Keratinocyte (primary cell): ENCODE data around the gene AGPAT3. TPM values are rescaled to one million over a fixed set of nuclear protein-coding genes. Genes with fewer than 3 reads are reported as not detected.

Experiments used
- DNase-seq: peaks from one replicate; pipeline ENCODE4 v3.0.0-alpha.2; 2011; ENCODE audit warnings: low read depth, missing footprints, low spot score
- FAIRE-seq: peaks from 2 replicates; lab custom pipeline; 2011; peaks lifted over from hg19 to GRCh38; lab: Jason Lieb, UNC
- H2AFZ ChIP-seq: 2 replicates; pipeline ENCODE4 v1.6.0; 2012; ENCODE audit warnings: low read length, control low read depth, inconsistent platforms; ENCODE audit not compliant: control insufficient read depth
- H3K27ac ChIP-seq: 2 replicates; pipeline ENCODE4 v1.5.1; 2011; ENCODE audit warnings: low read length; ENCODE audit not compliant: control insufficient read depth, insufficient read depth
- H3K27me3 ChIP-seq: 3 replicates; pipeline ENCODE4 v1.6.0; 2011; ENCODE audit warnings: low read length; ENCODE audit not compliant: control insufficient read depth, insufficient read depth; ENCODE audit errors: extremely low read depth
- H3K36me3 ChIP-seq, 2 experiments: 2 replicates in 1 of 2; 3 replicates in 1 of 2; pipeline ENCODE4 v1.5.1; 2011; ENCODE audit warnings: low read length in 2 of 2, mild to moderate bottlenecking in 1 of 2; ENCODE audit not compliant: control insufficient read depth in 2 of 2, insufficient read depth in 2 of 2; ENCODE audit errors: extremely low read depth in 1 of 2
- H3K4me1 ChIP-seq: 3 replicates; pipeline ENCODE4 v1.5.1; 2011; ENCODE audit warnings: low read length; ENCODE audit not compliant: control insufficient read depth, insufficient read depth; ENCODE audit errors: extremely low read depth
- H3K4me2 ChIP-seq: 3 replicates; pipeline ENCODE4 v1.6.0; 2011; ENCODE audit warnings: low read depth, low read length; ENCODE audit not compliant: control insufficient read depth, insufficient read depth; ENCODE audit errors: extremely low read depth
- H3K4me3 ChIP-seq, 3 experiments: fragments of 200-600 bp in 1 of 3; sonication (generic) in 1 of 3; 2 replicates in 2 of 3; 3 replicates in 1 of 3; pipeline ENCODE4 v1.5.1; 2011 to 2016; ENCODE audit warnings: low read length in 3 of 3, mild to moderate bottlenecking in 3 of 3, control low read depth in 2 of 3, inconsistent platforms in 1 of 3, low read depth in 1 of 3, mixed read lengths in 1 of 3, mixed run types in 1 of 3, moderate library complexity in 1 of 3; ENCODE audit not compliant: control insufficient read depth in 2 of 3, insufficient read depth in 2 of 3; ENCODE audit errors: extremely low read depth in 1 of 3
- H3K79me2 ChIP-seq: 2 replicates; pipeline ENCODE4 v1.6.0; 2012; ENCODE audit warnings: low read length; ENCODE audit not compliant: control insufficient read depth, insufficient read depth
- H3K9ac ChIP-seq: 3 replicates; pipeline ENCODE4 v1.6.0; 2011; ENCODE audit warnings: low read length; ENCODE audit not compliant: control insufficient read depth, insufficient read depth; ENCODE audit errors: extremely low read depth
- H3K9me1 ChIP-seq: 3 replicates; pipeline ENCODE4 v1.6.0; 2011; ENCODE audit warnings: low read length; ENCODE audit not compliant: control insufficient read depth, insufficient read depth; ENCODE audit errors: extremely low read depth
- H3K9me3 ChIP-seq: 2 replicates; pipeline ENCODE4 v1.5.1; 2012; ENCODE audit warnings: low read depth, low read length; ENCODE audit not compliant: control insufficient read depth
- H4K20me1 ChIP-seq: 3 replicates; pipeline ENCODE4 v1.6.0; 2011; ENCODE audit warnings: low read length; ENCODE audit not compliant: control insufficient read depth, insufficient read depth; ENCODE audit errors: extremely low read depth
- CTCF ChIP-seq, 3 experiments: IDR thresholded peaks in 1 of 3; conservative IDR thresholded peaks in 1 of 3; optimal IDR thresholded peaks in 1 of 3; 2 replicates in 2 of 3; 3 replicates in 1 of 3; pipeline versions ENCODE3 to v1.5.1; 2011; ENCODE audit warnings: low read length in 3 of 3, mild to moderate bottlenecking in 3 of 3, moderate library complexity in 2 of 3, control low read depth in 1 of 3, inconsistent platforms in 1 of 3; ENCODE audit not compliant: insufficient read depth in 2 of 3; ENCODE audit errors: extremely low read depth in 1 of 3
- EZH2 ChIP-seq: IDR thresholded peaks from one replicate; pipeline ENCODE4 v1.6.1; 2012; ENCODE audit warnings: inconsistent platforms, mild to moderate bottlenecking, low read length, moderate library complexity
- dilution Hi-C: fragments of 300-500 bp; cut with MboI; formaldehyde crosslinking; loops from one replicate; pipeline ENCODE4 v1.7.0; 2020; ENCODE audit warnings: low sequenced_read_pairs; ENCODE audit not compliant: extremely low pct_ligation_motif_present
- polyA plus RNA-seq, 5 experiments: library from polyadenylated mRNA; depleted of rRNA in 3 of 5; stranded (reverse) in 3 of 5; stranded (forward) in 1 of 5; unstranded in 1 of 5; fragments of >200 nt; gene quantifications; 1 replicate in 1 of 5; 2 replicates in 3 of 5; 3 replicates in 1 of 5; pipeline versions ENCODE4 v1.2.1 to v1.2.3, GENCODE V29; 2011 to 2012; ENCODE audit warnings: missing spikeins in 2 of 5, low read depth in 1 of 5, low replicate concordance in 1 of 5

AGPAT3 gene
- polyA plus RNA-seq, 1 donor (not counting 4 experiments of a cell fraction or from before 2014, with no cell fraction given) = 21.7 TPM

GRCh38 chr21:43846430-43846829 is 18.6 kb upstream of the AGPAT3 start:
- H3K27me3 ChIP-seq = peaks cover 5% of the 10 kb centered on the region
- FAIRE-seq (no peak), DNase-seq (no peak)
- no peak overlapping the region for H3K9ac ChIP-seq
- TF ChIP-seq CTCF (optimal IDR thresholded peaks at IDR 0.05 in 1 of 3, IDR thresholded peaks at IDR 0.05 in 1 of 3, conservative IDR thresholded peaks at IDR 0.05 in 1 of 3; ENCODE audit: extremely low read depth in 1 of 3, insufficient read depth in 2 of 3, low read length in 3 of 3) = no peak
- no peak for TF ChIP-seq EZH2
- no peak overlapping the region for H3K27ac ChIP-seq
- H3K36me3 ChIP-seq = no peaks in the 10 kb centered on the region
- no peaks in the 10 kb centered on the region for H3K9me3 ChIP-seq
- H3K4me1 ChIP-seq = no peaks in the 10 kb centered on the region
- H4K20me1 ChIP-seq = no peaks in the 10 kb centered on the region
- H3K4me3 ChIP-seq = no peak overlapping the region
- no peak overlapping the region for H3K4me2 ChIP-seq
- H3K79me2 ChIP-seq = no peaks in the 10 kb centered on the region
- dilution Hi-C loops = no loop called here
- H2AFZ ChIP-seq = no peak overlapping the region
- no peaks in the 10 kb centered on the region for H3K9me1 ChIP-seq

GRCh38 chr21:43847301-43847700 is 17.7 kb upstream of the AGPAT3 start:
- Histone ChIP-seq H3K27me3 (peaks cover 7% of the 10 kb centered on the region), H3K79me2 (no peaks in the 10 kb centered on the region), H3K4me1 (no peaks in the 10 kb centered on the region), H3K9me1 (no peaks in the 10 kb centered on the region), H3K4me2 (no peak overlapping the region), H3K36me3 (no peaks in the 10 kb centered on the region), H3K4me3 (no peak overlapping the region), H3K9me3 (no peaks in the 10 kb centered on the region), H4K20me1 (no peaks in the 10 kb centered on the region), H3K9ac (no peak overlapping the region), H3K27ac (no peak overlapping the region), H2AFZ (no peak overlapping the region)
- dilution Hi-C loops = no loop called here
- FAIRE-seq = no peak
- TF ChIP-seq EZH2 (no peak), CTCF (optimal IDR thresholded peaks at IDR 0.05 in 1 of 3, IDR thresholded peaks at IDR 0.05 in 1 of 3, conservative IDR thresholded peaks at IDR 0.05 in 1 of 3; ENCODE audit: extremely low read depth in 1 of 3, insufficient read depth in 2 of 3, low read length in 3 of 3) (no peak)
- DNase-seq = no peak
